GM12891 (cell line): ENCODE measurements around the gene CCDC54.
A peak's percentile ranks its signal among the peaks of the same experiment; 100 is the strongest.

Source experiments
- DNase-seq: peaks from one replicate; pipeline ENCODE4 v3.0.0; 2011; ENCODE audit warnings: low spot score; ENCODE audit not compliant: insufficient read length
- FAIRE-seq: peaks from 2 replicates; lab custom pipeline; 2011; peaks lifted over from hg19 to GRCh38; lab: Jason Lieb, UNC
- PAX5 ChIP-seq: IDR thresholded peaks from 2 replicates; pipeline ENCODE4 v1.6.1; 2011; ENCODE audit warnings: low read length, moderate library complexity, mild to moderate bottlenecking; ENCODE audit not compliant: insufficient read depth, severe bottlenecking
- POLR2A ChIP-seq: IDR thresholded peaks from 2 replicates; pipeline ENCODE4 v1.6.1; 2011; ENCODE audit warnings: low read depth, low read length, control low read depth
- POLR2AphosphoS5 ChIP-seq: IDR thresholded peaks from 2 replicates; pipeline ENCODE4 v1.6.1; 2011; ENCODE audit warnings: low read depth, low read length, control low read depth
- POU2F2 ChIP-seq: IDR thresholded peaks from 2 replicates; pipeline ENCODE4 v1.6.1; 2011; ENCODE audit warnings: low read depth, mild to moderate bottlenecking, control low read depth, low read length, moderate library complexity
- SPI1 ChIP-seq: IDR thresholded peaks from 2 replicates; pipeline ENCODE4 v1.6.1; 2011; ENCODE audit warnings: low read depth, low read length, control low read depth
- TAF1 ChIP-seq: IDR thresholded peaks from 2 replicates; pipeline ENCODE4 v1.6.1; 2011; ENCODE audit warnings: low read depth, low read length, control low read depth

The CCDC54 gene

DNA sequence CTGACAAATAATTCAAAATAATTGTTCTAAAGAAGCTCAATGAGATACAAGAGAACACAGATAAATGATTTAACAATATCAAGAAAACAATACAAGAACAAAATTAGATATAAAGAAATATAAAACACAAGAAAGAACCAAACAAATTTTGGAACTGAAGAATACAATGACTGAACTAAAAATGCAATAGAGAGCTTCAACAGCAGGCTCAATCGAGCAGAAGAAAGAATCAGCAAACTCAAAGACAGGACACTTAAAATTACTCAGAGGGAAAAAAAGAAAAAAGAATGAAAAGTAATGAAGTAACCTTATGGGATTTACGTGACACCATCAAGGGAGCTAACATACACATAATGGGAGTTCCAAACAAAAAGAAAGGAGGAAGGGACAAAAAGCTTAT, 32.1 kb downstream of the CCDC54 start:
- DNase-seq (no peak), FAIRE-seq (no peak)
- no peak for TF ChIP-seq SPI1
- TF ChIP-seq POLR2A = no peak
- TF ChIP-seq PAX5 = no peak
- TF ChIP-seq POLR2AphosphoS5 = no peak

GRCh38 chr3:107410606-107411005, 33.4 kb downstream of the CCDC54 start:
- TF ChIP-seq POLR2AphosphoS5 (no peak), TAF1 (no peak)
- no peak for DNase-seq
- no peak for FAIRE-seq

- no peak for FAIRE-seq
- DNase-seq = no peak
- TF ChIP-seq POLR2AphosphoS5 (no peak), SPI1 (no peak), PAX5 (no peak), POLR2A (no peak), TAF1 (no peak)
These were observed 33.8 kb downstream of the CCDC54 start for GRCh38 chr3:107411056-107411455.

DNA sequence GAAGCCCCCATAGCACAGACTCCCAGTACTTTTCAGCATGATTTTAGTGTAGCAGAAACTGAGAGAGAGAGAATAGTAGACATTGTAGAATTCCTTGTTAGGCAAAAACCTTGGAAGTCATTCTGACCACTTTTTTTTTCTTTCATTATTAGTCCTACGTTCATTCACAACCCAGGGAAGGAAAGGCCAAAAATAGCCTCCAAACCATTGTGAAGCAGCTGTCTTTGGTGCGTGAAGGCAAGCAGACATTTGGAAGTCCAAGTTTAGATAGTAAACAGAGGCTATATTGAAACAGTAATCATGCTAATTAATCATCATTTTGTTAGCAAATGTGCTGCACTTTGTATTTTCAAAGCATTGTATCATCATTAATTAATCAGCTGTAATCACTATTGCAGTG, 34.5 kb downstream of the CCDC54 start:
- TF ChIP-seq SPI1 (no peak), PAX5 (no peak), TAF1 (no peak), POLR2AphosphoS5 (no peak), POLR2A (no peak)
- FAIRE-seq = no peak

GRCh38 chr3:107412376-107412775, 35.1 kb downstream of the CCDC54 start:
- FAIRE-seq = no peak
- no peak for TF ChIP-seq SPI1
- no peak for TF ChIP-seq TAF1
- TF ChIP-seq PAX5 = no peak
- no peak for TF ChIP-seq POLR2AphosphoS5
- TF ChIP-seq POU2F2 = no peak
- no peak for TF ChIP-seq POLR2A
- DNase-seq = no peak

More for the DNA sequence above, 34.5 kb downstream of the CCDC54 start:
- no peak for DNase-seq

DNA sequence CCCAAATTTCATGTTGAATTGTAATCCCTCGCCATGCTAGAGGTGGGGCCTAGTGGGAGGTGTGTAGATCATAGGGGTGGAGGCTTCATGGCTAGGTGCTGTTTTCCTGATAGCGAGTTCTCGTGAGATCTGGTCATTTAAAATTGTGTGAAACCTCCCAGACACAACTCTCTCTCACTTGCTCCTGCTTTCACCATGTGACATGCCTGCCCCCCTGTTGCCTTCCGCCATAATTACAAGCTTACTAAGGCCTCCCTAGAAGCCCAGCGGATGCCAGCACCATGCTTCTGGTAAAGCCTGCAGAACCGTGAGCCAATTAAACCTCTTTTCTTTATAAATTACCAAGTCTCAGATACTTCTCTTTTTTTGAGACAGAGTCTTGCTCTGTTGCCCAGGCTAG, 36.0 kb downstream of the CCDC54 start:
- DNase-seq = no peak
- no peak for FAIRE-seq
- TF ChIP-seq POU2F2 = no peak
- TF ChIP-seq POLR2A = no peak
- TF ChIP-seq PAX5 = no peak
- TF ChIP-seq POLR2AphosphoS5 = no peak
- no peak for TF ChIP-seq SPI1
- TF ChIP-seq TAF1 = no peak

GRCh38 chr3:107414325-107414964, 37.2 kb downstream of the CCDC54 start:
- no peak for DNase-seq
- FAIRE-seq = no peak
- TF ChIP-seq SPI1 = no peak
- no peak for TF ChIP-seq PAX5
- no peak for TF ChIP-seq POLR2AphosphoS5
- TF ChIP-seq POU2F2 = no peak
- no peak for TF ChIP-seq POLR2A
- TF ChIP-seq TAF1 = no peak

- TF ChIP-seq POLR2A (no peak), TAF1 (no peak), PAX5 (no peak), POLR2AphosphoS5 (no peak), SPI1 (no peak), POU2F2 (no peak)
- no peak for DNase-seq
- no peak for FAIRE-seq
These were observed 38.9 kb downstream of the CCDC54 start for GRCh38 chr3:107416138-107416537.

GRCh38 chr3:107416886-107417285, 39.6 kb downstream of the CCDC54 start:
- no peak for FAIRE-seq
- no peak for TF ChIP-seq POLR2AphosphoS5
- TF ChIP-seq TAF1 = no peak
- no peak for TF ChIP-seq POU2F2
- TF ChIP-seq POLR2A = no peak
- TF ChIP-seq PAX5 = no peak
- TF ChIP-seq SPI1 = no peak

GRCh38 chr3:107421170-107421792, 44.0 kb downstream of the CCDC54 start:
- DNase-seq = no peak
- TF ChIP-seq PAX5 (no peak), POLR2AphosphoS5 (no peak), TAF1 (no peak), SPI1 (peak; percentile 33; the same call in 1 of the 2 replicates), POLR2A (no peak), POU2F2 (no peak)
- peak; percentile 41 for FAIRE-seq

More at GRCh38 chr3:107416886-107417285, 39.6 kb downstream of the CCDC54 start:
- DNase-seq = no peak
